WTC11 (cell line): ENCODE results near the gene BBS9.

Experiments
- MYBL2 ChIP-seq: sonication (generic); formaldehyde crosslinking; IDR thresholded peaks from 2 replicates; pipeline ENCODE4 v1.8.1; 2023; ENCODE audit warnings: mild to moderate bottlenecking, moderate library complexity, missing genetic modification reagents
- ZNF263 ChIP-seq: sonication (generic); formaldehyde crosslinking; IDR thresholded peaks from 2 replicates; pipeline ENCODE4 v1.8.1; 2022; ENCODE audit warnings: low read depth, mild to moderate bottlenecking, moderate library complexity, missing genetic modification reagents
- TF ChIP-seq, protein P1 (sequence below): fragments of 200-600 bp; IDR thresholded peaks from 2 replicates; pipeline ENCODE4 v1.8.0; 2022; ENCODE audit warnings: antibody characterized with exemption

DNA sequence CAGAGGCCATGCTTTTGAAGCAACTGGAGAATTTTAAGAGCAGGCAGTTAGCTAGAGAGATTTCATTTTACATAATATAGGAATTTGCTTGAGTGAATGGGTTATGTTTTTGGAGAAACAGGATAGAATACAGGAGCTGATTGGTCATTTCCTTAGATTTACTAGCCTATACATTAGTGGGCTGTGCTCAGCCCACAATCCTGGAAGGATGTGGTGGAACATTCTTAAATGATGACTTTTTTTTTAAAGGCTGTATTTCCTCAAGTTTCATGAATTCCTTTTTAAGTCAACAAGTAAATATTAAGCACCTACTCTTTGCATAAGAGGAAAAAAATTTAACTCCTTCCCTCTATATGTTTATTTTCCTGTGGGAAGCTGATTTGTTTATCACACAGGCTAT is 461.6 kb downstream of the BBS9 start:
- TF ChIP-seq ZNF263 (no peak), MYBL2 (CRISPR knock-in tag) (no peak)
- TF ChIP-seq, protein P1, sequence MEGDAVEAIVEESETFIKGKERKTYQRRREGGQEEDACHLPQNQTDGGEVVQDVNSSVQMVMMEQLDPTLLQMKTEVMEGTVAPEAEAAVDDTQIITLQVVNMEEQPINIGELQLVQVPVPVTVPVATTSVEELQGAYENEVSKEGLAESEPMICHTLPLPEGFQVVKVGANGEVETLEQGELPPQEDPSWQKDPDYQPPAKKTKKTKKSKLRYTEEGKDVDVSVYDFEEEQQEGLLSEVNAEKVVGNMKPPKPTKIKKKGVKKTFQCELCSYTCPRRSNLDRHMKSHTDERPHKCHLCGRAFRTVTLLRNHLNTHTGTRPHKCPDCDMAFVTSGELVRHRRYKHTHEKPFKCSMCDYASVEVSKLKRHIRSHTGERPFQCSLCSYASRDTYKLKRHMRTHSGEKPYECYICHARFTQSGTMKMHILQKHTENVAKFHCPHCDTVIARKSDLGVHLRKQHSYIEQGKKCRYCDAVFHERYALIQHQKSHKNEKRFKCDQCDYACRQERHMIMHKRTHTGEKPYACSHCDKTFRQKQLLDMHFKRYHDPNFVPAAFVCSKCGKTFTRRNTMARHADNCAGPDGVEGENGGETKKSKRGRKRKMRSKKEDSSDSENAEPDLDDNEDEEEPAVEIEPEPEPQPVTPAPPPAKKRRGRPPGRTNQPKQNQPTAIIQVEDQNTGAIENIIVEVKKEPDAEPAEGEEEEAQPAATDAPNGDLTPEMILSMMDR = no peak
